ENCODE results near the gene ADSS1.
A peak's percentile ranks its signal among the peaks of the same experiment; 100 is the strongest.

Gene ADSS1

DNA sequence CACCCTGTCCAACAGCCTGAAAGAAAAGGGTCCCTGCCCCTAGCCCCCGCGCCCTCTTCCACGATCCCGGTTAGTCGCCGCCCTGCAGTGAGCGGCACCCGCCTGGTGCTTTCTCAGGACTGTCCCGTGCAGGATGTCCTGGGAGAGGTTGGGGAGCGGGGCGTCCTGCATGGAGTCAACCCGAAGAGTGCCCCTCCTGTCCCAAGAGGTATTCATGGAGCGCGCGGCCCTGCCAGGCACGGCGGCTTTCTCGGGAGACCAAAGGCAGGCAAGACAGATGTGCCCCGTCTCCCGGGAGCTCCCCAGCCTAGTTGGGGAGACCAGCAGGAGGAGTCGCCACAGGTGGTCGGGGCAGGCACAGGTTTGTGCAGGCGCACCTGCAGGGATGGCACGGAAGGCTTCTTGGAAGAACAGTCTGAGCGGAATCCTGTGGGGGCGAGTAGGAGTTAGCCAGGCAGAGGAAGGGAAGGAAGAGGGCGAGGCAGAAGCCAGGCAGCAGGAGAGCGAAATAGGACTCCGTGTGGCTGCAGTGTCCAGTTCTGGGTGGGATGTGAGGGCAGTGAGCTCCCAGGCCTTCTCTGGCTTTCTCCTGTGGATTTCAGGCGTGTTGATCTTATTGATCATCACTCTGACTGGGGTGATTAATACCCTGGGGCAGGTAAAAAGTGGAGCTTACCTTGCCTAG is 29.6 kb downstream of the ADSS1 start:
- TF ChIP-seq, protein P1, sequence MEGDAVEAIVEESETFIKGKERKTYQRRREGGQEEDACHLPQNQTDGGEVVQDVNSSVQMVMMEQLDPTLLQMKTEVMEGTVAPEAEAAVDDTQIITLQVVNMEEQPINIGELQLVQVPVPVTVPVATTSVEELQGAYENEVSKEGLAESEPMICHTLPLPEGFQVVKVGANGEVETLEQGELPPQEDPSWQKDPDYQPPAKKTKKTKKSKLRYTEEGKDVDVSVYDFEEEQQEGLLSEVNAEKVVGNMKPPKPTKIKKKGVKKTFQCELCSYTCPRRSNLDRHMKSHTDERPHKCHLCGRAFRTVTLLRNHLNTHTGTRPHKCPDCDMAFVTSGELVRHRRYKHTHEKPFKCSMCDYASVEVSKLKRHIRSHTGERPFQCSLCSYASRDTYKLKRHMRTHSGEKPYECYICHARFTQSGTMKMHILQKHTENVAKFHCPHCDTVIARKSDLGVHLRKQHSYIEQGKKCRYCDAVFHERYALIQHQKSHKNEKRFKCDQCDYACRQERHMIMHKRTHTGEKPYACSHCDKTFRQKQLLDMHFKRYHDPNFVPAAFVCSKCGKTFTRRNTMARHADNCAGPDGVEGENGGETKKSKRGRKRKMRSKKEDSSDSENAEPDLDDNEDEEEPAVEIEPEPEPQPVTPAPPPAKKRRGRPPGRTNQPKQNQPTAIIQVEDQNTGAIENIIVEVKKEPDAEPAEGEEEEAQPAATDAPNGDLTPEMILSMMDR (IDR thresholded peaks at IDR 0.05; ENCODE audit: low read length, missing control alignments), result no peak
- no peak for DNase-seq (ENCODE audit: low read depth)
- H3K4me3 ChIP-seq (replicated peaks; ENCODE audit: low read depth, low read length), result peak overlapping the region; percentile 89

DNA sequence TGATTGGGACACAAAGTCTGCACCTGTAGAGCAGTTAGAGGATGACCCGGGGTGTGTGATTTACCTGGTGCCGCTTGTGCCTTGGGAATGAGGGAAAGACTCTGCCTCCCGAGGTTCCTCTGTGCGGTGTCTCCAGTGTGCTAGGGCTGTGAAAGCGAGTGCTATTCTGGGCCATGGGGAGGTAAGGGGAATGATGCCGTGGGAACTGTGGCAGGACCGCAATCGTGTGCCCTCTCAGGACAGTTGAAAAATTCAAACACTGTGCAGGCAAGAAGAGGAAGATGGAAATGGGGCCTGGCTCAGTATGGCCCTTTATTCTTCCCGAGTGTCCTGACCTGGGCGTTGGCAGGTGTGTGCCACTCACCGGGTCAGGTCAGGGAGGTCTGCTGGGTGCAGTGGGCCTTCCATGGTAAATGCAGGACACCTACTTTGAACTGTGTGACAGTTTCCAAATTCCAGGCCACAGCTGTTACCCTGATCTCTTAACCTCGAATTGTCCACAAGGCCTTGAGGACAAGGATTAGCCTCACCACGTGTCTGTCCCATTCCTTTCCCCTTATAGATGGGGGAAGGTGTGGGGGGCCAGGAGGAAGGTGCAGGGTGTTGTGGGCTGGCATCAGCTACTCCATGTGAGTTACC is 30.3 kb downstream of the ADSS1 start:
- DNase-seq (ENCODE audit: low read depth), result no peak
- H3K4me3 ChIP-seq (replicated peaks; ENCODE audit: low read depth, low read length), result peak overlapping the region; percentile 89
- TF ChIP-seq, protein P1 (IDR thresholded peaks at IDR 0.05; ENCODE audit: low read length, missing control alignments), result no peak

DNA sequence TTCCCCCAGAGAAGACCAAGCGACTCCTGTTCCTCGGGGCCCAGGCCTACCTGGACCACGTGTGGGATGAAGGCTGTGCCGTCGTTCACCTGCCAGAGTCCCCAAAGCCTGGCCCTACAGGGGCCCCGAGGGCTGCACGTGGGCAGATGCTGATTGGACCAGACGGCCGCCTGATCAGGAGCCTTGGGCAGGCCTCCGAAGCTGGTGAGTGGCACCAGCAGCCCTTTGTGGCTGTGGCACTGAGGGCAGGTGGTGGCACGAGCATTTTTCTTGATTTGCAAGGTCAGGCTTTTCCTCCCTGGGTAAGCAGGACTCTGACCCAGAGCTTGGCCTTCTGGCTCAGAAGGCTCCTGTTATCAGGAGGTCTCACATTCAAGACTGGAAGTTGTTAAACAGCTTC is 31.6 kb downstream of the ADSS1 start:
- TF ChIP-seq, protein P1 (IDR thresholded peaks at IDR 0.05; ENCODE audit: low read length, missing control alignments), result no peak
- no peak overlapping the region for H3K4me3 ChIP-seq (replicated peaks; ENCODE audit: low read depth, low read length)
- DNase-seq (ENCODE audit: low read depth), result no peak

DNA sequence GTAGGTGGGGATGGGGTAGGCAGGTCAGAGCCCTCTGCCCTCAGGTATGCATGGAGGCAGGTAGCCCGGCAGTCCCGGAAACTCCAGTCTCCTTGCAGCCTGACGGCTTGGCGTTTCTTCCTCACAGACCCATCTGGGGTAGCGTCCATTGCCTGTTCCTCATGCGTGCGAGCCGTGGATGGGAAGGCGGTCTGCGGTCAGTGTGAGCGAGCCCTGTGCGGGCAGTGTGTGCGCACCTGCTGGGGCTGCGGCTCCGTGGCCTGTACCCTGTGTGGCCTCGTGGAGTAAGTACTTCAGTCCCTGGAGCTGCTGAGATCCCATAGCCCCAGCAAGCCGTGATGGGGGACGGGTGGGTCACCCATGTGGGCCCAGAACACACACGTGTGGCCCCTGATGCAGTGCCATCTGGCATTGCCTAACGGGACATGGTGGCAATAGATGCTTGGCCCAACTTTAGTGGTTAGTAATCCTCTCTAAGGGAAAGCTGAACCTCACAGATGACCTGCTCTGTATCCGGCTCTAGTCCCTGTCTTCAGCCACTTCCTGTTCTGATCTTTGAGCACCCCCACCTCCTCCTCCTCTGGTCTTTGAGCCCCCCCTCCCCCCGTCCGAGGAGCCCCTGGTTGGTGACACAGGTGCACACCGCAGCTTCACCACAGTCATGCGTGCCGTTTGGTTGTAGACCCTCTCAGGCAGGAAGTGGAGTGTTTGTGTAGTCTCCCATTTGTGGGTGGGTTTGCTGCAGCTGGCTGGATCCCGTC is 32.6 kb downstream of the ADSS1 start:
- DNase-seq (ENCODE audit: low read depth), result no peak
- H3K4me3 ChIP-seq (replicated peaks; ENCODE audit: low read depth, low read length), result no peak overlapping the region
- TF ChIP-seq, protein P1 (IDR thresholded peaks at IDR 0.05; ENCODE audit: low read length, missing control alignments), result no peak

DNA sequence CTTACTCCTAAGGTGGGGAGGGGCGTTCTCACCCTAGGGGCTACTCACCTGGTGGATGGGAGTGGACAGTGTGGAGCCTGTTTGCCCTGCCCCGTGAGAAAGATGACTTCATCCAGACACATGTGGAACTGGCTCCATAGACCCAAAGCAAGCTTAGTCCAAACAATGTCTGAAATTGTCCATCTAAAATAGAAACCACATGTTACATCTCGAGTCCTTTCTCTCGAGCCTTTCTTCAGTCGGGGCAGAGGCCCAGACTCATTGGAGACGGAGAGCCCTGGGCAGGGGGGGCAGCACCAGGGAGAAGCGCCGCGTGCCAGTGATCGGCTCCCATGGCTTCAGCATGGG is 33.2 kb downstream of the ADSS1 start:
- TF ChIP-seq, protein P1 (IDR thresholded peaks at IDR 0.05; ENCODE audit: low read length, missing control alignments), result no peak
- no peak overlapping the region for H3K4me3 ChIP-seq (replicated peaks; ENCODE audit: low read depth, low read length)
- no peak for DNase-seq (ENCODE audit: low read depth)

DNA sequence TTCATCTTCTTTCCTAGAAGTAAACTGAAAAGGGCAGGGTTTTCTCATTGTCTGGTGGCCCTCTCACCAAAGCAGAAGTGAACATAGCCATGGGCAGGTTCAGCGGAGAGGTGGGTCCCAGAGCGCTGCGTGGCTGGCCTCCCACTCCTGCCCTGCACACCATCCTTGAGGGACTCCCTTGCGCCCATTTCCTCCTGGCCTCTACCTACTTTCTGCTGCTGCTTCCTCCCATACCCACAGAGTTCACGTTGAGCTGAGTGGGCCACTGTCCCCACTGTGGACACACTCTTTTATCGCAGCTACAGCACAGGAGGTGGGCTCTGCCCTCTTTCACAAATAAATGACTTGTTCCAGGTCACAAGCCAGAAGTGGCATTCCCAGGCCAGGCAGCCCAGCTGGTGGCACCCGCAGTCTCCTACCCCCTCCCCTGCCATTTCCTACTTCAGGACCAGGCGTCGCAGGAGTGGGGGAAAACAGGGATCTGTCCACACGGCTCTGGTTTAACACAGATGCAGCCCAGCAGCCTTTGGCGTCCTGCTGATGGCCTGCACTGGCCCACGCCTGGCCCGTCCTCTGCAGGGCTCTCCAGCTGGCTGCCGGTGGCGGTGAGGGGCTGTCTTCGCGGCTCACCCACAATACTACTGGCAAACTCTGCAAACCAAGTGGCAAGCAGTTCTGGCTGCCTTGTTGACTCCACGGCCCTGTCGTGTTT is 33.8 kb downstream of the ADSS1 start:
- DNase-seq (ENCODE audit: low read depth), result no peak
- H3K4me3 ChIP-seq (replicated peaks; ENCODE audit: low read depth, low read length), result no peak overlapping the region
- TF ChIP-seq, protein P1 (IDR thresholded peaks at IDR 0.05; ENCODE audit: low read length, missing control alignments), result no peak

Data from fibroblast of pulmonary artery (primary cell).